ENCODE measurements around the gene NACC2. TPM values are rescaled to one million over a fixed set of nuclear protein-coding genes. Genes with fewer than 3 reads are reported as not detected.

Gene NACC2
- polyA plus RNA-seq, 3 donors from 2014 or later, result 2.1 to 6.2 (median 2.8) TPM

GRCh38 chr9:136014924-136015633 is 80.0 kb downstream of the NACC2 start:
- Mint-ChIP-seq H3K27me3 (ENCODE audit: low read depth in 3 of 3) (peaks cover 0 to 2% (median 0%) of the 10 kb centered on the region in 3 donors), H3K4me3 (no peak overlapping the region), H3K27ac (peak overlapping the region in 1 of 6 donors; percentile 50), H3K36me3 (no peaks in the 10 kb centered on the region), H3K9me3 (no peaks in the 10 kb centered on the region), H3K4me1 (peaks cover 2 to 5% of the 10 kb centered on the region in 2 donors)
- DNase-seq, result no peak

- H3K27ac Mint-ChIP-seq, result peak overlapping the region in 1 of 6 donors; percentile 50
- peaks cover 0 to 2% (median 0%) of the 10 kb centered on the region in 3 donors for H3K27me3 Mint-ChIP-seq (ENCODE audit: low read depth in 3 of 3)
- DNase-seq, result no peak
- H3K4me3 Mint-ChIP-seq, result no peak overlapping the region
- no peaks in the 10 kb centered on the region for H3K9me3 Mint-ChIP-seq
- H3K36me3 Mint-ChIP-seq, result no peaks in the 10 kb centered on the region
- H3K4me1 Mint-ChIP-seq, result peaks cover 0 to 2% of the 10 kb centered on the region in 2 donors
These were observed 80.8 kb downstream of the NACC2 start for GRCh38 chr9:136014147-136014923.

GRCh38 chr9:136013524-136014034 is 81.5 kb downstream of the NACC2 start:
- no peak for DNase-seq
- Mint-ChIP-seq H3K4me1 (peaks cover 0 to 2% of the 10 kb centered on the region in 2 donors), H3K9me3 (no peaks in the 10 kb centered on the region), H3K27ac (no peak overlapping the region), H3K36me3 (no peaks in the 10 kb centered on the region), H3K27me3 (ENCODE audit: low read depth in 3 of 3) (peaks cover 0 to 2% (median 0%) of the 10 kb centered on the region in 3 donors), H3K4me3 (no peak overlapping the region)

- no peaks in the 10 kb centered on the region for H3K36me3 Mint-ChIP-seq
- H3K4me1 Mint-ChIP-seq, result peaks cover 0 to 2% of the 10 kb centered on the region in 2 donors
- peaks cover 0 to 2% (median 0%) of the 10 kb centered on the region in 3 donors for H3K27me3 Mint-ChIP-seq (ENCODE audit: low read depth in 3 of 3)
- H3K9me3 Mint-ChIP-seq, result no peaks in the 10 kb centered on the region
- DNase-seq, result no peak
- no peak overlapping the region for H3K4me3 Mint-ChIP-seq
- no peak overlapping the region for H3K27ac Mint-ChIP-seq
These were observed 82.0 kb downstream of the NACC2 start for GRCh38 chr9:136013116-136013515.

GRCh38 chr9:136012651-136013050 is 82.4 kb downstream of the NACC2 start:
- no peak overlapping the region for H3K27ac Mint-ChIP-seq
- peaks cover 0 to 2% (median 0%) of the 10 kb centered on the region in 3 donors for H3K27me3 Mint-ChIP-seq (ENCODE audit: low read depth in 3 of 3)
- DNase-seq, result no peak
- no peak overlapping the region for H3K4me3 Mint-ChIP-seq
- peaks cover 0 to 2% of the 10 kb centered on the region in 2 donors for H3K4me1 Mint-ChIP-seq
- H3K9me3 Mint-ChIP-seq, result no peaks in the 10 kb centered on the region
- peaks cover 0 to 3% (median 0%) of the 10 kb centered on the region in 3 donors for H3K36me3 Mint-ChIP-seq

- Mint-ChIP-seq H3K9me3 (no peaks in the 10 kb centered on the region), H3K4me3 (no peak overlapping the region), H3K4me1 (peaks cover 0 to 2% of the 10 kb centered on the region in 2 donors), H3K27ac (no peak overlapping the region), H3K36me3 (peaks cover 0 to 9% (median 5%) of the 10 kb centered on the region in 3 donors), H3K27me3 (ENCODE audit: low read depth in 3 of 3) (peaks cover 0 to 4% (median 2%) of the 10 kb centered on the region in 3 donors)
- DNase-seq, result no peak
These were observed 83.2 kb downstream of the NACC2 start for GRCh38 chr9:136011703-136012496.

GRCh38 chr9:136011376-136011702 is 83.8 kb downstream of the NACC2 start:
- no peaks in the 10 kb centered on the region for H3K9me3 Mint-ChIP-seq
- no peak overlapping the region for H3K27ac Mint-ChIP-seq
- peaks cover 0 to 9% (median 5%) of the 10 kb centered on the region in 3 donors for H3K36me3 Mint-ChIP-seq
- H3K27me3 Mint-ChIP-seq (ENCODE audit: low read depth in 3 of 3), result peaks cover 0 to 4% (median 0%) of the 10 kb centered on the region in 3 donors
- H3K4me1 Mint-ChIP-seq, result no peaks in the 10 kb centered on the region
- no peak overlapping the region for H3K4me3 Mint-ChIP-seq
- no peak for DNase-seq

- H3K9me3 Mint-ChIP-seq, result no peaks in the 10 kb centered on the region
- peaks cover 0 to 4% (median 0%) of the 10 kb centered on the region in 3 donors for H3K27me3 Mint-ChIP-seq (ENCODE audit: low read depth in 3 of 3)
- peaks cover 0 to 9% (median 5%) of the 10 kb centered on the region in 3 donors for H3K36me3 Mint-ChIP-seq
- no peak overlapping the region for H3K4me3 Mint-ChIP-seq
- no peak for DNase-seq
- no peaks in the 10 kb centered on the region for H3K4me1 Mint-ChIP-seq
- H3K27ac Mint-ChIP-seq, result no peak overlapping the region
These were observed 84.3 kb downstream of the NACC2 start for GRCh38 chr9:136010615-136011361.

- Mint-ChIP-seq H3K27ac (no peak overlapping the region), H3K4me3 (no peak overlapping the region), H3K4me1 (no peaks in the 10 kb centered on the region), H3K36me3 (peaks cover 0 to 9% (median 5%) of the 10 kb centered on the region in 3 donors), H3K27me3 (ENCODE audit: low read depth in 3 of 3) (peaks cover 0 to 4% (median 0%) of the 10 kb centered on the region in 3 donors), H3K9me3 (no peaks in the 10 kb centered on the region)
- DNase-seq, result no peak
These were observed 84.9 kb downstream of the NACC2 start for GRCh38 chr9:136010176-136010575.

- Mint-ChIP-seq H3K4me3 (no peak overlapping the region), H3K27me3 (ENCODE audit: low read depth in 3 of 3) (peaks cover 0 to 4% (median 0%) of the 10 kb centered on the region in 3 donors)
- no peak for DNase-seq
These were observed 85.6 kb downstream of the NACC2 start for GRCh38 chr9:136009516-136009915.

GRCh38 chr9:136008693-136008997 is 86.4 kb downstream of the NACC2 start:
- no peak for DNase-seq
- peaks cover 0 to 4% (median 0%) of the 10 kb centered on the region in 3 donors for H3K27me3 Mint-ChIP-seq (ENCODE audit: low read depth in 3 of 3)
- H3K27ac Mint-ChIP-seq, result no peak overlapping the region
- no peaks in the 10 kb centered on the region for H3K9me3 Mint-ChIP-seq
- no peaks in the 10 kb centered on the region for H3K4me1 Mint-ChIP-seq
- no peak overlapping the region for H3K4me3 Mint-ChIP-seq
- H3K36me3 Mint-ChIP-seq, result peaks cover 0 to 9% (median 5%) of the 10 kb centered on the region in 3 donors

More at GRCh38 chr9:136009516-136009915, 85.6 kb downstream of the NACC2 start:
- Mint-ChIP-seq H3K27ac (no peak overlapping the region), H3K4me1 (no peaks in the 10 kb centered on the region), H3K36me3 (peaks cover 0 to 9% (median 5%) of the 10 kb centered on the region in 3 donors), H3K9me3 (no peaks in the 10 kb centered on the region)

GRCh38 chr9:136007934-136008692 is 87.0 kb downstream of the NACC2 start:
- Mint-ChIP-seq H3K9me3 (no peaks in the 10 kb centered on the region), H3K36me3 (peaks cover 0 to 9% (median 5%) of the 10 kb centered on the region in 3 donors), H3K4me3 (no peak overlapping the region), H3K27ac (no peak overlapping the region), H3K4me1 (no peaks in the 10 kb centered on the region), H3K27me3 (ENCODE audit: low read depth in 3 of 3) (peaks cover 0 to 4% (median 0%) of the 10 kb centered on the region in 3 donors)
- DNase-seq, result no peak
